GM21786 (cell line): ENCODE data around the gene TMEM87B.
"Not testable (repeated sequence)": the region's sequence is repeated elsewhere in the genome, so short reads cannot be mapped to it uniquely, and the experiment has no call there.

Experiments used
- ATAC-seq: cut with Tn5 transposase; IDR thresholded peaks from one replicate; pipeline ENCODE4 v1.9.1; 2021; ENCODE audit not compliant: unreplicated experiment

Gene TMEM87B

GRCh38 chr2:112032689-112033465, 22.2 kb upstream of the TMEM87B start:
- no peak for ATAC-seq

DNA sequence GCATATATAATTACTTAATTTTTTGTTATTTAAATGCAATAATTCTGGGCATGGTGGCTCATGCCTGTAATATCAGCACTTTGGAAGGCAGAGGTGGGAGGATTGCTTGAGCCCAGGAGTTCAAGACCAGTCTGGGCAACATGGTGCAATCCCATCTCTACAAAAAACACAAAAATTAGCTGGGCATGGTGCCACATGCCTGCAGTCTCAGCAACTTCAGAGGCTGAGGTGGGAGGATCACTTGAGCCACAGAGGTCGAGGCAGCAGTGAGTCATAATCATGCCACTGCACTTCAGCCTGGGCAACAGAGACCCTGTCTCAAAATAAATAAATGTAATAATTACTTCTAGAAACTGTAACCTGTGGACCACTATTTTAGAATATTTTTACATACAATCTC, 21.5 kb upstream of the TMEM87B start:
- no peak for ATAC-seq

DNA sequence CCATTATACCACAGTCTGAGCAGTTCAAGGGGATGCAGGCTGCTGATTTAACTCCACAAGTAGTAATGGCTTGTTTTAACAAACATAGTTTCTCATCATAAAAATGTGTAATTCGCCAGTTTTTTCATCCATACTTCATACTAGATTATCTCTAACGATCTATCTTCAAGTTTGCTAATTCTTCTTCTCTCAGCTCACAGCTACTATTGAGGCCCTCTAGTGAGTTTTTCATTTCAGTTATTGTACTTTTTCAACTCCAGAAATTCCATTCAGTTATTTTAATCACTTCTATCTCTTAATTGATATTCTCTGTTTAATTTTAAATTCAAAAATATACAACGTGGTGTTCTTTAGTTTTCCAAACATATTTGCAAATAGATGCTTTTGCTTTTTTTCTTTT, 20.1 kb upstream of the TMEM87B start:
- no peak for ATAC-seq

DNA sequence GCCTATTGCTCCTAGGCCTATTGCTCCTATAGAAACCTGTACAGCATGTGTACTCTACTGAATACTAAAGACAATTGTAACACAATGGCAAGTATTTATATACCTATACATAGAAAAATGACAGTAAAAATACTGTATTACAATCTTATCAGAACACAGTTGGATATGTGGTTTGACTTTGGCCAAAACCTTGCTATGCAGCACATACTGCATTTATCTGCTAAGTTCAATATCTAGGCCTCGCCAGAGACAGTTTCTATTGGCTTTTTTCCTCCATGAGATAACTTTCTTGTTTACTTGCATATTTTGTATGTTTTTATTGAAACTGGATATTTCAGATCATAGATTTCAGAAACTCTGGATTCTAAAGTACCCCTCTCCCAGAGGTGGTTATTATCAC, 19.3 kb upstream of the TMEM87B start:
- no peak for ATAC-seq

DNA sequence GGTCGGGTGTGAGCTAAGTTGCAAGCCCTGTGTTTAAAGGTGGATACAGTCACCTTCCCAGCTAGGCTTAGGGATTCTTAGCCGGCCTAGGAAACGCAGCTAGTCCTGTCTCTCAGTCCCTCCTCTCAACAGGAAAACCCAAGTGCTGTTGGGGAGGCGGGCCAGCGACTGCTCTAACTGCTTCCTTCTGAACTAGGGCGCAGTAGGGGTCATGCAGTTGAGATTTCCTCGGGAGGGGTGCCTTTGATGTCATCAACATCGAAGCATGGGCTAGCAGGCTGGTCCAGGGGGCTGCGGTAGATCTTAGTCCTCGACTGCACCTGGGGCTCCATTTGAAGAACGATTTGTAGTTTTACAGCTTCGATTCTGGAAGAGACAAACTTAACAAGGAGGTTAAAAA, 15.5 kb upstream of the TMEM87B start:
- not testable (repeated sequence) for ATAC-seq

- not testable (repeated sequence) for ATAC-seq
These were observed 15.0 kb upstream of the TMEM87B start for GRCh38 chr2:112040066-112040465.

GRCh38 chr2:112041460-112041859, 13.6 kb upstream of the TMEM87B start:
- not testable (repeated sequence) for ATAC-seq

DNA sequence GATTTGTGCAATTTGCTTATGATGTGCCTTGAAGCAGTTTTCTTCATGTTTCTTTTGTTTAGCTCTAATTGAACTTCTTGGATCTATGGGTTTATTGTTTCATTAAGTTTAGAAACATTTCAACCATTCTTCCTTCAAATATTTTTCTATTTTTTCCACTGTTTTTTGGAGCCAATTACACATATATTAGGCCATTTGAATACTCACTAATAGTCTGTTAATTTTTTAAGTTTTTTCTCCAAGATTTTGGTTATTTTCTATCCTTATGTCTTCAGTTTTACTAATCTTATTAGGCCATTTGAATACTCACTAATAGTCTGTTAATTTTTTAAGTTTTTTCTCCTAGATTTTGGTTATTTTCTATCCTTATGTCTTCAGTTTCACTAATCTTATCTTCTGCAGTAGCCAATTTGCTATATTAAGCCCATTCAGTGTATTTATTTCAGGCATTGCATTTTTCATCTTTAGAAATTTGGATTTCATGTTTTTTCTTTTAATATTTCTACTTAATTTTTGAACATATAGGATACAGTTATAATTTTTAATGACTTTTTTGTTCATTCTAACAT, 9.5 kb upstream of the TMEM87B start:
- no peak for ATAC-seq

DNA sequence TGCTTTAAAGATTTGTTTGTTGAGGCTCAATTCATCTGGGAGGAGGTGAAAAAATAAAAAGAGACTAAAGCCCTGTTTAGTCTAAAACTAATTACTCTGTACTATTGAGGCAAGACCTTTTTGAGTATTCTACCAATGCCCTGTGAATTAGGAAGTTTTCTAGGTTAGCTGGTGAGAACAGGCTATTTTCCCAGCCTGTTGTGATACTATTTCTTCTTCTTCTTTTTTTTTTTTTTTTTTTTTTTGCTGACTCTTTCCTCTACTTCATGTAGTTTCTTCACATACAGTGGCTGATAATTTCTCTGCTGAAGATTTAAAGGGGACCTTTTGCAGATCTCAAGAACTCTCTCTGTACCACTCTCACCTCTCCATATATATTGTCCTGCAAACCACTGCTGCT, 8.8 kb upstream of the TMEM87B start:
- ATAC-seq, result no peak

DNA sequence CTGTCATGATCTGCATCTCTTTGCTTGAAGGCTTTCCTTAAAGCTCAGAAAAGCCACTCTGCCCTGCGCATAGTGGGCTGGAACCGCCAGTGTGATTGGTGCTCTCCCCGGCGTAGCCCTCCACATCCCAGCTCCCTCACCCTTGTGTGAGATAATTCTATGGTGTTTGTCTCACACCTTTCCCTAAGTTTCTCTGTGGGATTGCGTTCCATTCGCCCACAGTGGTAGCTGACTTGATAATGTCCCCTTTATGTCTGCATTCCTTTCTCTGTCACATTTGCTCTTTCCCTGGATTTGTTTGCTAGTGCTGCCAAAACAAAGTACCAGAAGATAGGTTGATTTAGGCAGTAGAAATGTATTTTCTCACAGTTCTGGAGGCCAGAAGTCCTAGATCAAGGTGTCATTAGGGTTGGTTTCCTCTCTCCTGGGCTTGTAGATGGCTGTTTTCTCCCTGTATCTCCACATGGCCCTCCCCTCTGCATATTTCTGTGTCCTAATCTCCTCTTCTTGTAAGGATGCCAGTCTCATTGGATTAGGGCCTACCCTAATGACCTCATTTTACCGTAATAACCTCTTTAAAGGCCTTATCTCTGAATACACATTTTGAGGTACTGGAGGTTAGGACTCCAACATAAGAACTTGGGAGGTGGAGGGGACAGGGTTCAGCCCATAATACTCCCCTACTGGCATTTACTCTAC, 7.4 kb upstream of the TMEM87B start:
- ATAC-seq, result no peak

- no peak for ATAC-seq
These were observed 6.9 kb upstream of the TMEM87B start for GRCh38 chr2:112048236-112048592.

GRCh38 chr2:112048887-112049286, 6.2 kb upstream of the TMEM87B start:
- no peak for ATAC-seq

DNA sequence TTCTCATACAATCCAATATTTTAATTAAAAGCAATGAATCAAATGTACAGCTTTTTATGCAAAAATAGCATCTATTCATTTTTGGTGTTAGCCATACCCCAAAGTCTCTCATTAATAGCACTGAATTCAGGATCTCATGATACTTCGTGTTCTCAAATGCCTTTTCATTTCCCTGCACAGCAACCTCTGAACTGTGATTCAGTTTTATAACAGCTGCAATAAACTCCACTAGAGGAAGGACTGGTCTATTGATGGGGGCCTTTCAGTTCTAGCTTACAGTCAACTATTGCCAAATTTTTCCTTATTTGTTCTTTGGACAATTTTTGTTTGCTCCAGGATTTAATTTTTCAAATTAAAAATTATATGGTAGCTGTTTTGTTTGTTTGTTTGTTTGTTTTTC, 4.8 kb upstream of the TMEM87B start:
- no peak for ATAC-seq

- ATAC-seq, result peak; percentile 57
These were observed 887 bp upstream of the TMEM87B start for GRCh38 chr2:112053917-112054846.

- no peak for ATAC-seq
These were observed 909 bp downstream of the TMEM87B start for GRCh38 chr2:112055730-112056625.

GRCh38 chr2:112056626-112056987, 1.5 kb downstream of the TMEM87B start:
- ATAC-seq, result no peak

DNA sequence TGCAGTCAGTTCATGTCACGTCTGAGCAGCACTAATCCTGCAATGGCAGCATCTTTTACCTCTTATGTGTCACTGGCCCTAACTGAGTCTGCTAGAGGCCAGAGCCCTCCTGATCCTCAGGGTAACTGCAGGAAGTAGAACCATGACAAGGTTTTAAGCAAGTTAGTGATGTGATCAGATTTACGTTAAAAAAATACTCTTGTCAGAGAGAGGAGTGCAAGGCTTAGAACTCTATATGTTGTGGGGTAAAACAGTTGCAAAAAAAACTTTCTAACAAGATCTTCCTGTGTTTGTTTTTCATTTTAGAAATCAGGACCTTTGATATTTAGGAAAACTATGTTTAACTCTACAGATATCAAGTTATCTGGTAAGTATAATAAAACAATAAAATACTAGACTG, 4.6 kb downstream of the TMEM87B start:
- ATAC-seq, result no peak

DNA sequence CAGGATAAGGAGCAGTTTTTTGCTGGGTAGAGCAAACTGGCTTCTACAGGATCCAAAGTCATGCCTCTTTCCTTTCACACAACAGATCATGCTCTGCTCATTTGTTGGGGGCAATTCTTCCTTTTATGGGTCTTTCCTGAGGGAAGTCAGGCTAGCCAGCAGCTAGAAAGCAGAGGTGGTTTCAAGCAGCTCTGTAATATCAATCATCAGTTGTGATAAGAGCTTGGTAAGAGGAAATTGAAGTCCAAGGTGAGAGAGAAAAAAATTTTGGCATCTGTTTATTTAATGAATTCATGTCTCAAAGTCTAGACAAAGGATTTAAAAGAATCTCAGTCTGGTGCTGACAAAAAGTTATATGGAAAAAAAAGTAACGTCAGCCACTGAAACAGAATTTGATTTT, 6.2 kb downstream of the TMEM87B start:
- no peak for ATAC-seq

DNA sequence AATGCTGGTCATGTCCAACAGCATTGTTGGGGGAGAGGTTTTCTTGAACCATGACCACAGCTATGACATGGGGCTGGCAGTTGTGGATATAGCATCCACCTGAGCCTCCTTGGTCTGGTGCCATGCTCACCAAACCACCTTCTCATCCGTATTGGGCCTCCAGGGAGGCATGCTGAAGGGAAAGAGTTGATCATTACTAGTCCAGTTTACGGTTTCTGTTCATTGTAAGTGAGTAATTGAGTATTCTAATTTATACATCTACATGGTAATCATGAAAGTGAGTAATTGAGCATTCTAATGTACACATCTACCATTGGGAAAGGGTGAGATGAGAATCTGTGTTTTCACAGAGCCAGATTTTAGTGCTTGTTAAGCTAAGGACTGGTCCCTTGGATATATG, 6.8 kb downstream of the TMEM87B start:
- ATAC-seq, result no peak

DNA sequence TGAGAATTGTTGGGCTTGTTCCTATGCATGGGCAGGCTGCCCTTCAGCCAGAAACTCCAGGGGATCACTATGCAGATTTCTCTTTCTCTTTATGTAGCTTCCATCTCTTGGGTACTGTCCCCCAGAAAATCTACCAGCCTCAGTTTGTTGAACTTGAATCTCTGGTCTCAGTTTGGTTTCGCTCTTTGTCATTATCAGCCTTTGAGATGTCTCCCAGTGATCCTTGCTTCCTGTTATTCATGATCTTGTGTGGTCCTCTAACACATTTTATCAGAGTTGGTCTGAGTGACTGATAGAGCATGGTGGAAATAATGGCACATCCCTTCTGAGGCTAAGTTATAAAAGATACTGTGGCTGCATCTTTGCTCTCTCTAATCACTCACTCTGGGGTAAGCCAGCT, 7.8 kb downstream of the TMEM87B start:
- no peak for ATAC-seq
